NB4 (cell line): ENCODE results near the gene RUVBL1.

Source experiments
- POLR2A ChIP-seq: IDR thresholded peaks from 2 replicates; pipeline ENCODE4 v1.6.1; 2011; ENCODE audit warnings: mild to moderate bottlenecking; ENCODE audit not compliant: insufficient read length; ENCODE audit errors: extremely low read depth
- TF ChIP-seq, protein P1 (sequence below): IDR thresholded peaks from one replicate; pipeline ENCODE4 v1.5.1; 2012; ENCODE audit warnings: low read depth, low read length

GRCh38 chr3:128041344-128041743 lies 82.3 kb downstream of the RUVBL1 start:
- TF ChIP-seq, protein P1, sequence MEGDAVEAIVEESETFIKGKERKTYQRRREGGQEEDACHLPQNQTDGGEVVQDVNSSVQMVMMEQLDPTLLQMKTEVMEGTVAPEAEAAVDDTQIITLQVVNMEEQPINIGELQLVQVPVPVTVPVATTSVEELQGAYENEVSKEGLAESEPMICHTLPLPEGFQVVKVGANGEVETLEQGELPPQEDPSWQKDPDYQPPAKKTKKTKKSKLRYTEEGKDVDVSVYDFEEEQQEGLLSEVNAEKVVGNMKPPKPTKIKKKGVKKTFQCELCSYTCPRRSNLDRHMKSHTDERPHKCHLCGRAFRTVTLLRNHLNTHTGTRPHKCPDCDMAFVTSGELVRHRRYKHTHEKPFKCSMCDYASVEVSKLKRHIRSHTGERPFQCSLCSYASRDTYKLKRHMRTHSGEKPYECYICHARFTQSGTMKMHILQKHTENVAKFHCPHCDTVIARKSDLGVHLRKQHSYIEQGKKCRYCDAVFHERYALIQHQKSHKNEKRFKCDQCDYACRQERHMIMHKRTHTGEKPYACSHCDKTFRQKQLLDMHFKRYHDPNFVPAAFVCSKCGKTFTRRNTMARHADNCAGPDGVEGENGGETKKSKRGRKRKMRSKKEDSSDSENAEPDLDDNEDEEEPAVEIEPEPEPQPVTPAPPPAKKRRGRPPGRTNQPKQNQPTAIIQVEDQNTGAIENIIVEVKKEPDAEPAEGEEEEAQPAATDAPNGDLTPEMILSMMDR = no peak
- no peak for TF ChIP-seq POLR2A
